Measurements from ENCODE around the gene UNC5C.

GRCh38 chr4:95180531-95181242 is 368.1 kb downstream of the UNC5C start:
- TF ChIP-seq ZNF274 (IDR thresholded peaks at IDR 0.05; ENCODE audit: borderline replicate concordance, extremely low read depth, low read length) (no peak), SAP30 (IDR thresholded peaks at IDR 0.05; ENCODE audit: insufficient read depth, insufficient replicate concordance, low read length) (no peak), USF2 (IDR thresholded peaks at IDR 0.05; ENCODE audit: low read length) (no peak), CTCF (IDR thresholded peaks at IDR 0.05; ENCODE audit: control extremely low read depth in 1 of 3, insufficient read depth in 1 of 3, low read depth in 1 of 3, low read length in 3 of 3) (no peak)
